SK-N-MC (cell line): Measurements from ENCODE around the gene AVEN.

Experiments
- EZH2 ChIP-seq: fragments of 200-600 bp; sonication (generic); IDR thresholded peaks from one replicate; pipeline ENCODE4 v1.6.1; 2017; ENCODE audit warnings: antibody characterized with exemption
- FOXP2 ChIP-seq: optimal IDR thresholded peaks from 2 replicates; pipeline ENCODE3; 2011; ENCODE audit warnings: mild to moderate bottlenecking, moderate library complexity; ENCODE audit not compliant: insufficient read depth; ENCODE audit errors: extremely low read length, control extremely low read depth
- POLR2AphosphoS5 ChIP-seq: IDR thresholded peaks from 2 replicates; pipeline ENCODE4 v1.6.1; 2012; ENCODE audit warnings: mild to moderate bottlenecking, low read depth, low read length, borderline replicate concordance

DNA sequence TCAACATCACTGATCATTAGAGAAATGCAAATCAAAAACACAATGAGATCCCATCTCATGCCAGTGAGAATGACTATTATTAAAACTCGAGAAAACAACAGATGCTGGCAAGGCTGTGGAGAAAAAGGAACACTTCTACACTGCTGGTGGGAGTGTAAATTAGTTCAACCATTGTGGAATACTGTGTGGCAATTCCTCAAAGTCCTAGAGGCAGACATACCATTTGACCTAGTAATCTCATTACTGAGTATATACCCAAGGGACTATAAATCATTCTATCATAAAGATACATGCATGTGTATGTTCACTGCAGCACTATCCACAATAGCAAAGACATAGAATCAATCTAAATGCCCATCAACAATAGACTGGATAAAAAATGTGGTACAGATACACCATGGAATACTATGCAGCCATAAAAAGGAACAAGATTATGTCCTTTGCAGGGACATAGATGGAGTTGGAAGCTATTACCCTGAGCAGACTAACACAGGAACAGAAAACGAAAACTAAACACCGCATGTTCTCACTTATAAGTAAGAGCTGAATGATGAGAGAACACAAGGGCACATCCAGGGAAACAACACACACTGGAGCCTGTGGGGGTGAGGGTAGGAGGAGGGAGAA lies 15.2 kb upstream of the AVEN start:
- TF ChIP-seq POLR2AphosphoS5 (no peak), EZH2 (no peak), FOXP2 (no peak)
